HG03039 (cell line): Measurements from ENCODE around the gene ZNF143.
"Not testable (repeated sequence)": the region's sequence is repeated elsewhere in the genome, so short reads cannot be mapped to it uniquely, and the experiment has no call there.

Experiments used
- ATAC-seq: cut with Tn5 transposase; IDR thresholded peaks from one replicate; pipeline ENCODE4 v1.9.1; 2021; ENCODE audit warnings: mild to moderate bottlenecking, moderate library complexity; ENCODE audit not compliant: unreplicated experiment

ZNF143 gene

DNA sequence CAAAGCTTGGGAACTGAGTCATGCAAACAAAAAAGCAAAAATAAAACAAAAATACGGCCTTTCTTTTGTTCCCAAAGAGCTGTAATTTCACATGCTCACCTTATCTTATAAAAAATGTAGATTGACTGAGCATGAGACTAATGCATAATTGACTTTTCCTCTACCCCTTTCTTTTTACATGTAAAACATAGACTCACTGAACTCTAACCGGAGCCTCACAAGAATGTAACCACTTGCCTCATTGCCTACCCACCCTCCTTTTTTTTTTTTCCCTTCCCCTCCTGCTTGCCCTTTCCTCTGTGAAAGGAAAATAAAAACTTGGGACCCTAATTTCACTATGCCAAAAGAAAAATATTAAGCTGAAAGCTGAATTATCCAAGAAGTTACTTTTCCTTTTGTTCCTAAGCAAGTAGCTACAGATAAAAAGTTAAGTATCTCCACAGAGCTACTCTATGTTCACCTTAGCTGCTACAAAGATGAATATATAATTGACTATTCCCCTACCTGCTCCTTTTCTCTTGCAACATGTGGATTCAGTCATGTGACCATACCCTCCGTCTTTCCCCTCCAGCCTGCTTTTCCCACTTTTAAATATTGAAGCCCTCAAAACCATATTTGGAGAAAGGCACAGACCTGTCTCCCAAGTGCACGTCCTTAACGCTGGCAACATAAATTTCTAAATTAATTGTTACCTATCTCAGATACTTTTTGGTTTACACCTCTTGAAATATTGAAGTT lies 73.1 kb downstream of the ZNF143 start:
- ATAC-seq: no peak

DNA sequence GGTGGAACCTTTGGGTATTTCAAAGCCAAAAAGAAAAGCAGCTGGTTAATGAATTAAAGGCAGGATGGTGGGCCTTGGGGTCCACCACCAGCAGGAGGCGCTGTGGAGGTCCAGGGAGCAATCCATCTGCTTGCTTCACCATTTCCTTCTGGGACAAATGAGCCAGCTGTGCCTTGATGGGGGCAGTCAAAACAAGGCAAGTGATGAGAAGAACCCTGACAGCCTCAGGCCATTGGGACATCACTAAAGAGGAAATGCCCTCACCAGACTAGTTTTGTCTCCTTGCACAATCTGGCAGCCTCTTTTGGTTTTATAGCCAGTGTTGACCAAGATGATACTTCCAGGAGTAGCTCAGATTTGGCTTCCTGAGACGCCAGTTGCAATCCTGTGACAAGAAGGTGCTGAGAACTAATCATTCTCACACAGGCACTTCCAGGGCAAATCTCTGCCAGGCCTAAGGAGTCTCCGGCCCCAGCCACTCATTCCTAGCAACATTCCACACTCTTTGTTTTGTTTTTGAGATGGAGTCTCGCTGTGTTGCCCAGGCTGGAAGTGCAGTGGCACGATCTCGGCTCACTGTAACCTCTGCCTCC lies 74.5 kb downstream of the ZNF143 start:
- no peak for ATAC-seq

DNA sequence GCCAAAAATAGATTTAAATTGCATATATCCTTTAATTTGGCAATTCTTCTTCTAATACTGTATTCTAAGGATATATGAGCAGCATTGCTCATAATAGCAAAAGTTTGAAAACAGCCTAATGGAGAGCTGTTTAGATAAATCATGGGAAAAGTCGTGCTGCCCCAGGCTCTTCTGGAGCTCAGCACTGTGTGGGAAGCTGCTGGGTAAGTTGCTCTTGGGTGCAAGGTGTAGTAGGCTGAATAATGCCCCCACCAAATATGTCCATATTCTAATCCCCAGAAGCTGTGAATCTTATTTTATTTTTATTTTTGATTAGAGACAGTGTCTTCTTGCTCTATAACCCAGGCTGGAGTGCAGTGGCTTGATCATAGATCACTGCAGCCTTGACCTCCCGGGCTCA lies 77.7 kb downstream of the ZNF143 start:
- ATAC-seq: no peak

DNA sequence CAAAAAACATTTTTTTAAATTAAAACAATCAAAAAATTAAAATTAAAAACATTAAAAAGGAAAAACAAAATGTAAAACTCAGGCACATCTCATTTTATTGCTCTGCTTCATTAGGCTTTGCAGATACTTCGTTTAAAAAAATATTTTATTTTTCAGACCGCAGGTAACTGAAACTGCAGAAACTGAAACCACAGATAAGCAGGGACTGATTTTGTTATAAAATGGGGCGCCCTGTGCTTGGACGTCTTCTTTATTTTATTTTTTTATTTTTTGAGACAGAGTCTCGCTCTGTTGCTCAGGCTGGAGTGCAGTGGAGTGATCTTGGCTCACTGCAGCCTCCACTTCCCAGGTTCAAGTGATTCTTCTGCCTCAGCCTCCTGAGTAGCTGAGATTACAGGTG lies 88.4 kb downstream of the ZNF143 start:
- ATAC-seq: not testable (repeated sequence)

DNA sequence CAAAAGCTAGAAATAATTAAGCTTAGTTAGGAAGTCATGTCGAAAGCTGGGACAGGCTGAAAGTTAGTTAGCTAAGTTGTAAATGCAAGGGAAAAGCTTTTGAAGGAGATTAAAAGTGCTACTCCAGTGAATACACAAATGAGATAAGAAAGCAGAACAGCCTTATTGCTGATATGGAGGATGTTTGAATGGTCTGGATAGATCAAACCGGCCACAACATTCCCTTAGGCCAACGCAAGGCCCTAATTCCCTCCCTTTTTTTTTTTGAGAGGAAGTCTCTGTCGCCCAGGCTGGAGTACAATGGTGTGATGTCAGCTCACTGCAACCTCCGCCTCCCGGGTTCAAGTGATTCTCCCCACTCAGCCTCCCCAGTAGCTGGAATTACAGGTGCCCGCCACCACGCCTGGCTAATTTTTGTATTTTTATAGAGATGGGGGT lies 89.4 kb downstream of the ZNF143 start:
- ATAC-seq: no peak

DNA sequence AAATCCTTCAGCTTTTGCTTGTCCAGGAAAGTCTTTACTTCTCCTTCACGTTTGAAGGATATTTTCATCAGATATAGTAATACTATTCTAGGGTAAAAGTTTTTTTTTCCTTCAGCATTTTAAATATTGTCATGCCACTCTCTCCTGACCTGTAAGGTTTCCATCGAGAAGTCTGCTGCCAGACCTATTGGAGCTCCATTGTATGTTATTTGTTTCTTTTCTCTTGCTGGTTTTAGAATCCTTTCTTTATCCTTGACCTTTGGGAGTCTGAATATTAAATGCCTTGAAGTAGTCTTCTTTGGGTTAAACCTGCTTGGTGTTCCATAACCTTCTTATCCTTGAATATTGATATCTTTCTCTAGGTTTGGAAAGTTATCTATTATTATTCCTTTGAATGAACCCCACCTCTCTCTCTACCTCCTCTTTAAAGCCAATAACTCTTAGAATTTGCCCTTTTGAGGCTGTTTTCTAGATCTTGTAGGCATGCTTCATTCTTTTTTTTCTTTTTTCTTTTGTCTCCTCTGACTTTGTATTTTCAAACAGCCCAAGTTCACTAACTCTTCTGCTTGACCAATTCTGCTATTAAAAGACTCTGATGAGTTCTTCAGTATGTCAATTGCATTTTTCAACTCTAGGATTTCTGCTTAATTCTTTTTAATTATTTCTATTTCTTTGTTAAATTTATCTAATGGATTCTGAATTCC lies 100.6 kb downstream of the ZNF143 start:
- ATAC-seq: no peak

DNA sequence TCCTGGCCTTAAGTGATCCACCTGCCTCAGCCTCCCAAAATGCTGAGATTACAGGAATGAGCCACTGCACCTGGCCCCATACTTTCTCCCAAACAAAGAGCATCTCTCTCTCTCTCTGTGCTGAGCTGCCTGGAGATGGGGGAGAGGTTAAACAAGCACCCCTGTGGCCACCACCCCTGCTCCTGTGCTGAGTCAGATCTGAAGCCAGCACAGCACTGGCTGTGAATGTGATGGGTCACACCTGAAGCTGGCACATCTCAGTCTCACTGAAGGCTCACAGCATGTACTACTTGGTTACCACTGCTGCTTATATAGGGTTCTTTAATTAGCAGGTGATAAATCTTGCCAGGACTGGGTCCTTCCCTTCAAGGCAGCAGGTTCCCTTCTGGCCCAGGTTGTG lies 101.9 kb downstream of the ZNF143 start:
- no peak for ATAC-seq

DNA sequence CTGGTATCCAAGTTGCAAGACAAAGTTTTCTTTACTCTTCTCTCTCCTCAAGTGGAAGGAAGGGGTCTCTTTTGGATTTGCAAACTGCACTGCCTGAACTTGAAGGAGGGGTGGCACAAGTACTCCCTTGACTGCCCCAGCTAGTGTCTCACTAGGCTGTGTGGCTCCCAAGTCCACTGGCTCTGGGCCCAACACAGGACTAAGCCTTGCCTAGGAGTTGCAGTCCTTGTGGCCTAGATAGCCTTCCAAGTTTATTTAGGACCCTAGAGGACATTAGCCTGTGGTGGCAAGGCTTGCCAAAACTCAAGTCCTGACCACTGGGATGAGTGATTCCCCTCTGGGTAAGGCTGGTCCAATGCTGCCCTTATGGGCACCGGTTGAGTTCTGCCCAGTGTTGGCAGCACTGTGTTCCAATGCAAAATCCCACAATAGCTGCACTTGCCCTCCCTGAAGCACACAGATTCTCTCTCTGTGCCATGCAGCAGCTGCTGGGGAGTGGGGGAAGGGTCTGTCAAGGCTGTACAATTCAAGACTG lies 102.5 kb downstream of the ZNF143 start:
- ATAC-seq: no peak

DNA sequence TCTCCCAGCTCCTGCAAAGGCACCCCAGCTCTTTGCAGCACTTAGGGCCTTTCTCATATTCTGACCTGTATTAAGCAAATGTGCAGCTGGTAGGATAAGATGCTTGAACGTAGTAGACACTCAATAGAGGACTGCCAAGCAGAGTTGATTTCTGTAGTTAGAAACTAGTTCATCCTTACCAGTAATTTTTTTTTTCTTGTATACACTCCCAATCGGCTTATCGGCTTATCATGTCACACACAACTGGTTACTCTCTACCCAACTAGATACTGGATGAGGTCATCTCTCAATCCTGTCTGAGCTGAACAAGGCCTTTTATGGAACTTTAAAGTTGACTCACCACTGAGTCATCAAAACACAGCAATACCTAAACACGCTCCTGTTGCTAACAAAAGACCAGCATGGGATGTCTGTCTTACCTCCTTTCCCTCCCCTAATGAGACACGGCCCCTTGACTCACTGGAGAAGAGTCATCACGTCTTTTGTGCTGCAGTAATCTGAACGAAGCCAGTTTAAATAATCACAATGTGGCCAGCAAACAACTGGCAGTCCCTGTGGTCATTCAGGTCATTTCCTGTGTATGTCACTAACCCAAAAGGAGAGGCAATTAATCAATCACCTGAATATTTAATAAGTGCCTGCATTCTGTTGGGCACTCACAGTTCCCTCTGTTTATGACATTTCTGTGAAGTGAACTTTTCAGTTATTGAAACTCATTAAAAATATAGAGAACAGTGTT lies 105.2 kb downstream of the ZNF143 start:
- ATAC-seq: peak; percentile 85

DNA sequence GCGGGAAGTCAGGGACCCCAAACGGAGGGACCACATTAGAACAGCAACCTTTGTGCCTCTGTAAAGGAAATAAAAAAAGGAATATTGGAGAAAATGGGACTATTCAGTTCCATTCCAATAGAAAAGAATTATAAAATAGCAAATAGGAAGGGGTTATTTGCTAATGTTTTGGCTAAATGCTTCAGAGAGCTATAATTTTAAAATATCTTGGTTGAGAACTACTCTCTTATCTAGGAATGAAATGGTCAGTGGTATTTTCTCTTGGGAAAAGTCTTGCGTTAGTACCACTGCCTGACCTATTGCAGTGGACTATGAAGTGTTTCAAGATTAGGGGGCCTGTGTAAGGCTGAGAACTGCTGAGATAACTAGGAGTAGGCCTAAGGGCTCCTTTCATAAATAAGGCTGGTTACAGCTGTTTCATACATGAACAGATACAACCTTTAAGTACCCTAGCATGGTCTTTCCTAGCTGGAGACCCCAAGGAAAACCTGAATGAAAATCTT lies 105.8 kb downstream of the ZNF143 start:
- ATAC-seq: no peak

DNA sequence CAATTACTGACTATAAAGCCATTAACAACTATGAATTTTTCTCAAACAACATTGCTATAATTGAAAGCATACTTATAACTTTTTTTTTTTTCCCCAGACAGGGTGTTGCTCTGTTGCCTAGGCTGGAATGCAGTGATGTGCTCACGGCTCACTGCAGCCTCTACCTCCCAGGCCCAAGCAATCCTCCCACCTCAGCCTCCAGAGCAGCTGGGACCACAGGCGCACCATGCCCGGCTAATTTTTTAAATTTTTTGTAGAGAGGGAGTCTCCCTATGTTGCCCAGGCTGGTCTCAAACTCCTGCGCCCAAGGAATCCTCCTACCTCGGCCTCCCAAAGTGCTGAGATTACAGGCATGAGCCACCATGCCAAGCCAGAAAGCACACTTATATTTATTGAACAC lies 106.6 kb downstream of the ZNF143 start:
- no peak for ATAC-seq

DNA sequence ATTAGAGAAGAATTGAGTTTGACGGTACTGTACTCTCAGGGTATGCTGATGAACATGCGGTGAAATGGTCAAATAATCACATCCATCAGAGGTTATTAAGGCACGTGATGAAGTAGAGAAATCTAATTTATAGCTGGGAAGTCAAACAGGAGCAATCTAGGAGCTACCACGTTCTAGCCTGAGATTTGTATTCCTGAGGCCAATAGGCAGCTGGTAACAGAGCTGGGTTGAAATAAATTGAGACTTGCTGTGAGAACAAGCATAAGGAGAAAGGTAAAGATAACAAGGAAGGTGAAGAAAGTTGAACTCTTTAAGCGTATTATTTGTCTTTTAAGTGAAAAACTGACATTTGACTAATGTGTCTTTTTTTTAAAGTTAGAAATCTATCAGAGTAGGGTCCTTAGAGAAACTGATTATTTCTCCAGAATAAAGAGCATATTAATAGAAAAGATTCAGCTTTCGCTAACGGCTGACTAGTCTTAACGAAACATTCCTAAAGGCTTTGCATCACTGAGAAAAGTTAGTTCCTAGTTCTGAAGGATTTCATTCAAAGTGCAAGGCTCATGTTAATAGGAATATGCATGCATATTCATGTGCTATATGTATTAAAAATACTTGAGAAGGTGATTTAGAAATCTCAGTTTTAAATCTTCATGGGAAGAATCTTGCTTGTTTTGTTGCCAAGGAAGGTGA lies 107.5 kb downstream of the ZNF143 start:
- ATAC-seq: no peak

DNA sequence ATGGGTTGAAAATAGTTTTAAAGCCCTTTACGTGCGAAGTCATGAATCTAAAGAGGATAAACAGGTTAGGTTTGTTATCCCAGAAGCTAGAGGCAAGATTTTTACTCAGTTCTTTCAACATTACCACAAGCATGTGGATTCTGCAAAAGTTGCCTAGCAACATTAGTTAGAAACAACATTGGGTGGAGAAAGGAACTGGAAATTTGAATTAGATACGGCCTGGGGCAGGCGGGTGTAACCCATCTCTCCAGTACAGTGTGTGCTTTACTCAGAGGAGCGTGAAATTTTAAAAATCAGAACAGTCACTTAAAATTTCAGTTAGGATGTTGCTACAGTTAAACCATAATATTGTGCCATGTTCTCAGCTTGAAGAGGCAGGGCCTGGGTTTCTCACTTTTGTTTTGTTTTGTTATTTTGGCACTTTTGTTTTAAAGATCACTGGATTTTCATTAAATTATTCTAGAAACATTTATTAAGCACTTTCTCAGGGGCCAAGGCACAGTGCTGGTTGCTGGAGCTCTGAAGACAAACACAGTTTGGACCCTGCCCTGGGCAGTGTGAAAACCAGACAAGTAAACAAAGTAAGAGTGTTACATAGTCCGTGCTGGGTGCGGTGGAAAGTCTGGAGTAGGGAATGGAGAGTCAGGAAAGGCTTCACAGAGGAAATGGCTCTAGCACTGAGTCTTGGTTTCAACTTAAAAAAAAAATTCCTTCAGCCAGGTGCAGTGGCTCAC lies 108.2 kb downstream of the ZNF143 start:
- ATAC-seq: no peak

DNA sequence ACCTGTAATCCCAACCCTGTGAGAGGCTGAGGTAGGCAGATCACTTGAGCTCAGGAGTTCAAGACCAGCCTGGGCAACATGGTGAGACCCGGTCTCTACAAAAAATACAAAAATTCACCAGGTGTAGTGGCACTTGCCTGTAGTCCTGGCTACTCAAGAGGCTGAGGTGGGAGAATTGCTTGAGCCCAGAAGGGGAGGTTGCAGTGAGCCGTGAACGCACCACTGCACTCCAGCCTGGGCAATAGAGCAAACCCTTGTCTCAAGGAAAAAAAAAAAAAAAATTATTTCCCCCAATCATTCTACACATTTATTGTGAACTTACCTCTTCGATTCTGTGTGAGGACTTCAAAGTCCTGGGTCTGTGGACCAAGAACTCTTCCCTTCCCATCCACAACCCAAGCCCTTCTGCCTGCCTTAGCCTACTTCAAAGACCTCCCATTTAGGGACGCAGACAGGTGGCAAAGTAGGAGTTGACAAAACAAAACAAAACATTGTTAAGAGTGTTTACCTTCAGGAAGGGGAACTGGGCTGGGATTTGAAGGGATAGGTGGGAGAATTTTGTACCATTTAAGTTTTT lies 108.9 kb downstream of the ZNF143 start:
- ATAC-seq: no peak

DNA sequence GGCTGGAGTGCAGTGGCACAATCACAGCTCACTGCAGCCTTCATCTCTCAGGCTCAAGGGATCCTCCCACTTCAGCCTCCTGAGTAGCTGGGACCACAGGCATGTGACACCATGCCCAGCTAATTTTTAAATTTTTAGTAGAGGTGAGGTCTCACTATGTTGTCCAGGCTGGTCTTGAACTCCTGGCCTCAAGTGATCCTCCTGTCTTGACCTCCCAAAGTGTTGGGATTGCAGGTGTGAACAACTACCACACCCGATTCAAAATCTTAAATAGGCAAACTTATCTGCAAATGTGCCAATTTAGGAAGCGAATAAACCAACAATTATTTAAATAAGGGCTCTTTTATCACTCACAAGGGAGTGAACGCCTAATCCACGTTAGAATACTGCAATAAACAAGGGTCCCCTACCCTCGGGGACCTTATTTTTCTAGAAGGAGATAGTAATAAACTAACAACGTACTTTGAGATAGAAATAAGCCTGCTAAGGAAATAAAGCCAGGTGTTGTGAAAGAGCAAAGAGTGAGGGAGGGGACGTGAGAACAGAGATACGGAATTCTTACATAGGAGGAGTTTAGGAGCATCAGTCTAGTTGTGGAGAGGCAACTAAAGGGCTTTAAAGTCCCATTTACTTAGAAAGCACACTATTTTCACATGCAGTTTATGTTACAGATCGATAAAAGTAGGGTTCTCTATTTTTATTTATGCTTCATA lies 109.7 kb downstream of the ZNF143 start:
- ATAC-seq: no peak

DNA sequence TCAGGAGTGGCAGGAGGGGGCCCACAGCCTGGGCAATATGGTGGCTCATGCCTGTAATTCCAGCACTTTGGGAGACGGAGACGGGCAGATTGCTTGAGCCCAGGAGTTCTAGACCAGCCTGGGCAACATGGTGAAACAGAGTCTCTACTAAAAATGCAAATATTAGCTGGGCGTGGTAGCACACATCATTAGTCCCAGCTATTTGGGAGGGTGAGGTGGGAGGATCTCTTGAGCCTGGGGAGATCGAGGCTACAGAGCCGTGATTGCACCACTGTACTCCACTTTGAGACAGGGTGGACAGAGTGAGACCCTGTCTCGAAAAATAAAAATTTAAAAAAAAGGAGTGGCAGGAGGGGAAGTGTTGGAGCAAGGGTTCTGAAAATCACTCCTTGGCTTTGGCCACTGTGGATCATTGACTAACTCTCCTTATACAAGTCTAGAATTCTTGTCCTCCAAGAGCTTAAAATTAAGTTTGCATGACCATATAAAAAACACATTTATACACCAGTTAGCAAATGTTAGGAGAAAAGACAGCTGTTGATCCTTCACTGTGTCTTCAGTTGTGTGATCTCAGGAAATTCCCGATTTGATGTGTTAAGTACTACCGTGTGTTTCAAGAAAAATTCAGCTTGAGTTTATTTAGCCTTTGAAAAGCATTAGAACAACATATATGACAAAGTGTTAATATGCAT lies 110.4 kb downstream of the ZNF143 start:
- ATAC-seq: no peak

DNA sequence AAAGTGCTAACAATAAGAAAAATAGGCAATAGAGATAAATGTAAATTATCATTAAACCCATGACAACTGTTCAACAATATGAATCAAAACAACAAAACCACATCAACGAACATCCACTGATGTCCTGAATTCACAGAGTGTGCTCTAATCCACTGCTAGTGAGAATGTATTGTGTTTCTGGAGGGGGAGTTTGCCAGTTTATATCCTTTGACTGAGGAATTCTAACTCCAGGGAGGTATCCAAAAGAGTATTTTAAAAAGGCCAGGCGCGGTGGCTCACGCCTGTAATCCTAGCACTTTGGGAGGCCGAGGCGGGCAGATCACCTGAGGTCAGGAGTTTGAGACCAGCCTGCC lies 110.9 kb downstream of the ZNF143 start:
- ATAC-seq: no peak

DNA sequence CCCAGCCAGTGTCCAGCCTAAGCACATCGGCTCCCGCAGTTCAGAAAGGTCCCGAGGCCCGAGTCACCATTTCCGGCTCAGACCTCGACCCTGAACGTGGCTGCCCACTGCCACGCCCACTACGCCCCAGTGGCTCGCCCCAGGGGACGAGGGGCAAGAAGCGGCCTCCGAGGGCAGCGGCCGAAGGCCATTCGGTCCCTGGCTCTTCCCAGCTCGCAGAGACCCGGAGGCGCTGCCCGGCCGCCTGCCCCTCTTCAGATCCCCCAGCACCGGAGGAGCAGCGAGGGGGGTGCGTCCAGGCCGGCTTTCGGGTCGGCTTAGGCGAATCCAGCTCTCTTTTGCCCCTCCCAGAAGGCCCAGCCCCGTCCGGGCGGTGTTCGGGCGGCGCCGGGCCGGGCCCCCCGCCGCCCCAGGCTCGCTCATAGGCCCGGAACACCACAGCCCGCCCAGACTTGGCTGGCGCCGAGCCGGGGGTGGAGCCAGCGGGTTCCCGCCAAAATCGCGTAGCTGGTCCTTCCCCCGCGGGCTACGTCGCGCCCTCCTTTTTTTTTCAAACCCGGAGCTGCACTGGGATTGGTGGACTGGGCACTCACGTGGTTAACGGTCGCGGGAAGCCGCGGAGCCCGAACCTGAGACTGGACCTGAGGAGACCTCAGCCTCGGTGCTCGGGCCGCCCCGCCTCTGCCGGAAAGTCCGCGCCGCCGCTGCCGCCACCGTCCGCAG lies 112.4 kb downstream of the ZNF143 start, which contains the start of gene WEE1:
Gene WEE1, plus strand, starts transcription at position 619 of the 723 bp plus-strand sequence. CDS start 264 bp downstream, outside the sequence.
- ATAC-seq: peak; percentile 78
